Measurements from ENCODE around the gene AMIGO3.

DNA sequence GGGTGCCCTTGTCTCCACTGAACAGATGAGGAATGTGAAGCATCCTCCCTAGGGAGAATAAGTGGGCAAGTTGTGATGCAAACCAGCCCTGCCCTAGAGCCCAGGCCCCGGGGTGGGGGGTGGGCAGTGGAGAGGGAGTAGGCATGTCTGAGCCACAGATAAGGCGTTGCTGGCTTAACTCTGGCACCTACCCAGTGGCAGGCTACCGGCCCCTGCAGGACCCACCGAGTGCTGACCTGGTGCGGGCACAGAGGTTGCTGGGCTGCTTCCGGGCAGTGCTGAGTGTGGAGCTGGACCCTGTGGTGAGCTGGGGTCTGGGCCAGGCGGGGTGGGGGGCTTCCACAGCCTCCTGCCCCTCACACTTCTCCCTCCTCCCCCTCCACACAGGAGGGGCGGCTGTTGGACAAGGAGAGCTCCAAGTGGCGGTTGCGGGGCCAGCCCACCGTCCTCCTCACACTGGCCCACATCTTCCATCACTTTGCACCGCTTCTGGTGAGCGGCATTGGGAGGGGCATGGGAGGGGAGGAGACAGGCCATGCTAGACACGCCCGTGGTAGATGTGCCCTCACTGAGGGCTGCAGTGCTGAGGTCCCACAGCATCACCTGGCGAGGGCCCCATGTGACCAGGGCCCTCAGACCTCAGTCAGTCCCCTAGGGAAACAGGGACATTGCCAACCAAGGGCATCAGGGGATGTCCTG lies 20.1 kb downstream of the AMIGO3 start:
- TF ChIP-seq, protein P1, sequence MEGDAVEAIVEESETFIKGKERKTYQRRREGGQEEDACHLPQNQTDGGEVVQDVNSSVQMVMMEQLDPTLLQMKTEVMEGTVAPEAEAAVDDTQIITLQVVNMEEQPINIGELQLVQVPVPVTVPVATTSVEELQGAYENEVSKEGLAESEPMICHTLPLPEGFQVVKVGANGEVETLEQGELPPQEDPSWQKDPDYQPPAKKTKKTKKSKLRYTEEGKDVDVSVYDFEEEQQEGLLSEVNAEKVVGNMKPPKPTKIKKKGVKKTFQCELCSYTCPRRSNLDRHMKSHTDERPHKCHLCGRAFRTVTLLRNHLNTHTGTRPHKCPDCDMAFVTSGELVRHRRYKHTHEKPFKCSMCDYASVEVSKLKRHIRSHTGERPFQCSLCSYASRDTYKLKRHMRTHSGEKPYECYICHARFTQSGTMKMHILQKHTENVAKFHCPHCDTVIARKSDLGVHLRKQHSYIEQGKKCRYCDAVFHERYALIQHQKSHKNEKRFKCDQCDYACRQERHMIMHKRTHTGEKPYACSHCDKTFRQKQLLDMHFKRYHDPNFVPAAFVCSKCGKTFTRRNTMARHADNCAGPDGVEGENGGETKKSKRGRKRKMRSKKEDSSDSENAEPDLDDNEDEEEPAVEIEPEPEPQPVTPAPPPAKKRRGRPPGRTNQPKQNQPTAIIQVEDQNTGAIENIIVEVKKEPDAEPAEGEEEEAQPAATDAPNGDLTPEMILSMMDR (IDR thresholded peaks at IDR 0.05; ENCODE audit: low read depth, low read length), result no peak
- TF ChIP-seq EZH2phosphoT487 (IDR thresholded peaks at IDR 0.05; ENCODE audit: low read depth), result no peak
